Ovary (tissue), 3 donors: ENCODE measurements around the gene GEMIN8.

ENCODE experiments used
- POLR2A ChIP-seq: fragments of 450-650 bp; IDR thresholded peaks from one replicate; pipeline ENCODE4 v1.6.1; 2017; ENCODE audit warnings: antibody characterized with exemption, mild to moderate bottlenecking, moderate library complexity
- TF ChIP-seq, protein P1 (sequence below), 3 donors: fragments of 450-650 bp in 2 of 3; fragments of 200-600 bp in 1 of 3; IDR thresholded peaks; one replicate each; pipeline versions ENCODE4 v1.5.1 to v1.8.0; 2016 to 2022; ENCODE audit warnings: antibody characterized with exemption in 3 of 3, mild to moderate bottlenecking in 1 of 3
- donor health status: DM: no; HTN: no; CAD: no.

DNA sequence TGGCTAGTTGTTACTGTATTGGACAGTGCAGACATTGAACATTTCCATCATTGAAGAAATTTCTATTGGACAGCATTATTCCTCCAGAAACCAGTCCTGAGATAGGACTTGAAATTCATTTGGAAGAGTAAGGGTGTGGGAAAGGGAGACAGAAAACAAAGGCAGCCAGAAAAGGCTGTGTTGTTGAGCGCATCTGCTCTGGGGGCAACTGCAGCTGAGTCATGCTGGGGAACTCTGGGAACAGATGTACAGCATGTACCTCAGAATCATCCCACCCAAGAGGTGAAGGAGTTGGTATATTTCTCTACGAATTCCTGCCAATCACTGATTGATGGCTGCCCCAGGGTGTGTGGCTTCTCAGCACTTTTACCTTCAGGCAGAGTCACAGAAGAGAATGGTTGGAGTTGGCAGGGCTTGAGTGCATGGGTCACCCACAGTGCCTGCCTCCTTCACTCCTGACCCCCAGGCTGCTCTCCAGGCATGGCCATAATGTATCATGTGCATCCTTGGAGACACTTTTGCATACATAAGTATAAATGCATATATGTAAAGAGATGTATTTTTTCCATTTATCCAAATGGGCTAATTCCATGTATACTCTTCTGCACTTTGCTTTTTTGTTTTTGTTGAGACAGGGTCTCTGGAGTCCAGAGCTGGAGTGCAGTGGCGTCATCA lies 39.4 kb downstream of the GEMIN8 start:
- no peak for TF ChIP-seq POLR2A
- TF ChIP-seq, protein P1, sequence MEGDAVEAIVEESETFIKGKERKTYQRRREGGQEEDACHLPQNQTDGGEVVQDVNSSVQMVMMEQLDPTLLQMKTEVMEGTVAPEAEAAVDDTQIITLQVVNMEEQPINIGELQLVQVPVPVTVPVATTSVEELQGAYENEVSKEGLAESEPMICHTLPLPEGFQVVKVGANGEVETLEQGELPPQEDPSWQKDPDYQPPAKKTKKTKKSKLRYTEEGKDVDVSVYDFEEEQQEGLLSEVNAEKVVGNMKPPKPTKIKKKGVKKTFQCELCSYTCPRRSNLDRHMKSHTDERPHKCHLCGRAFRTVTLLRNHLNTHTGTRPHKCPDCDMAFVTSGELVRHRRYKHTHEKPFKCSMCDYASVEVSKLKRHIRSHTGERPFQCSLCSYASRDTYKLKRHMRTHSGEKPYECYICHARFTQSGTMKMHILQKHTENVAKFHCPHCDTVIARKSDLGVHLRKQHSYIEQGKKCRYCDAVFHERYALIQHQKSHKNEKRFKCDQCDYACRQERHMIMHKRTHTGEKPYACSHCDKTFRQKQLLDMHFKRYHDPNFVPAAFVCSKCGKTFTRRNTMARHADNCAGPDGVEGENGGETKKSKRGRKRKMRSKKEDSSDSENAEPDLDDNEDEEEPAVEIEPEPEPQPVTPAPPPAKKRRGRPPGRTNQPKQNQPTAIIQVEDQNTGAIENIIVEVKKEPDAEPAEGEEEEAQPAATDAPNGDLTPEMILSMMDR (IDR thresholded peaks at IDR 0.05) = no peak
